ENCODE data around the gene LRP5.

DNA sequence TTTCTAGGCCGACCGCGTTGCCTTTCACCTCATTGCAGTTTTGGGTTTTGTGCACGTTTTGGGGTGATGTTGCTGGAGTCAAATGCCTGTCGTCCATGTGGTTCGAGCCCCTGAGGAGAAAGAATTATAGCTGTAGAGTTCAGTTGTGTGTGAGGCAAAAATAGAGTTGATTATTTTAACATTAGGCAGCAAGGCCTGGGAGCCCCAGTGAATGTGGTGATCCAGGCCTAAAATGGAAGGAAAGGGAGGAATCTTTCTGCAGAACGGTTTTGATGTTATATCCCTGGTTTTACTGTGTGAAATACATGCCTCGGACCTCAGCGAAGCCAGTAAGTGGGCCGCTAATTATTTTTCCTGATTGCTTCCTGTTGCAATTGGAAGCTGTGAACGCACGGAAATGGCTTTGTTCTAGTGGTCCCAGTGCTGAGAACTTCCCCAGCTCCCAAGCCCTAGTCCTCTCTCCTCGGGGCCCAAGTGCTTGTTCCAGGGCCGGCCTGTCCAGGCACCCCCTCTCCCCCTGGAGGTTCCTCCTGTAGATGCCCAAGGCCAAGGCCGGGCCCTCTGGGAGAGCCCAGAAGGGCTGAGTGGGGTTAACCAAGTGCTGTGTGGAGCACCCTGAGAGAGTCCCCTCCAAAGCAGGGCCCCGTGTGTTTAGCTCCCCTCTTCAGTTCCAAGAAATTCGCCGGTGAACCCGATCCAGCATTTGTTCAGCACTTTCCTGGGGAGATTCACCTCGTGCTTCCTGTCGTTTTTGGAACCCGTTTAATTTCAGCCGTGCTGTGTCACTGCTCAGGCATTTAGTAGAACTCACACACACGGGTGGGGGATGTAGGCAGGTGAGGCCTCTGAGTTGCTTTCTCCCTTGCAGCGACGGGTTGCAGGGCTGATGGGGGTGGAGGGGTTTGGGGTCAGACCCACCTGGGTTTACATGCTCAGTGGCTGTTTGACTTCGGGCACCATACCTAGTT is 2.1 kb downstream of the LRP5 start:
- TF ChIP-seq GATA2 (IDR thresholded peaks at IDR 0.05; ENCODE audit: low read depth, low read length) (no peak), GATA3 (IDR thresholded peaks at IDR 0.05; ENCODE audit: low read depth, low read length) (no peak)

Measured in SH-SY5Y (cell line).